GM18907 (cell line): Measurements from ENCODE around the gene EPB41L4A.

ENCODE experiments used
- ATAC-seq: cut with Tn5 transposase; IDR thresholded peaks from one replicate; pipeline ENCODE4 v1.9.1; 2021; ENCODE audit warnings: mild to moderate bottlenecking, moderate library complexity; ENCODE audit not compliant: unreplicated experiment

EPB41L4A gene

DNA sequence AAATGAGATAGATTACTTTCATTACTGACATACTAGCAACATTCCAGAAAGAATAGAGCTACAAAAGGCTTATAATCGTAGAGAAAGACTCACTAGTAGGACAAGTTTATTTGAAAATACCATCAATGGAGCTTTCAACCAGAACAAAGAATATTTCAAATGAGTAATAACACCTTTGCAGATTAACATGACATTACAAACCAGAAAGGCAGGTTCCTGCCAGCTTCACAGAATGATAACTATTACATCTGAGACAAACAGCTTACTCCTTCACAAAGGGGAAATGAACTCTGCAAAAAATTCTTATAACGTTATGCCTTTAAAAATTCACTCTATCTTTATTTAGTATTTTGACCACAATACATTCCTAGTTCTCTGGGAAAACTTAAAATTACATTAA lies 103.1 kb downstream of the EPB41L4A start:
- ATAC-seq, result no peak

- ATAC-seq, result no peak
Observed at GRCh38 chr5:112312295-112313275, 106.5 kb downstream of the EPB41L4A start.

GRCh38 chr5:112310746-112311145 lies 108.3 kb downstream of the EPB41L4A start:
- no peak for ATAC-seq

DNA sequence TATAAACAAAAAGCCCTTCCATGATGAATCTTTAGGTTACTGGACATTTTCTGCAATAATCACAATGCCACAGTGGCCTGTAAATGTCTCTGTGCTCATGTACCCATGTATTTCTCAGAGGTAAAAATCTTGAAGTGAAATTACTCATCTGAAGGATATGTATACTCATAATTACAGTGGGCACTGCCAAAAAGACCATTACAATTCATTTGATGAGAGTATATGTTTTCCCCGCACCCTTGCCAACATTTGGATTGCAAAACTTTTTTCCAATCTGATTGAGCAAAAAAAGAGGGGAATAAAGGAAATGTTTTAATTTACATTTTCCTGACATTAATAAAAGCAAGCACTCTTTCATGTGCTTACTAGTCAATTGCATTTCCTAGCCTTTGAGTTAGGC lies 110.5 kb downstream of the EPB41L4A start:
- no peak for ATAC-seq

DNA sequence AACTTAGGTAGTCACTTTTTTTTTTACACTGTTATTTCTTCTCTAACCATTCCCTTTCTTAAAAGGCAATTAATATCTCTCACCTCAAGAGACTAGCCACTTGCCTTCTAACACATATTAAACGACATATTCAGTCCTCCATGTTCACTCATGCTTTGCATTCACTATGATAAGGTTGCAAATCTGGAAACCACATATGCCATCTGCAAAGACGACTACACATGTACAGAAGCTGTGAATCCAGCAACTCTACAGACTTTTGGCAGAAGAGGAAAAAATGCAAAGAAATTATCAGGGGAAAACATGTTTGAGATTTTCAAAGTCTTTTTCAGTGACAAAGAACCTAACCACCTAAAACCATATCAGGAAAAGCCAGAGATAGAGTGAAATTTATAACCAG lies 112.1 kb downstream of the EPB41L4A start:
- ATAC-seq, result no peak

DNA sequence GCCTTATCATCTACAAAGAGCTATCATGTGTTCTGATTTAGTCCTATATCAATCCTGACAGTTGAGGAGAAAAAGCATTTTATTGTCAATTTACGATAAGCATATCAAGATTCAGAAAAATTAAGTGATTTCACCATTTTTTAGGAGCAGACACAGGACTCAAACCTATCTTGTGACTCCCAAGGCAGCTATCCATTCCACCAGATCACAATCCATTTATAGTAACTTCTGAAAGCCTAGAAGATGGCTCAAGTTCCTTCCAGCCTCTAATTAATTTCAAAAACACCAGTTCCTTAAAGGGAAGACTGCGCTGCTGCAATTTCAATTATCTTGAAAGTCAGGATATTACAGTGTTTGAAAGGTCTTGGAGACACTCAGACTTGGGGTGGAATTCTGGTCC lies 114.3 kb downstream of the EPB41L4A start:
- no peak for ATAC-seq

DNA sequence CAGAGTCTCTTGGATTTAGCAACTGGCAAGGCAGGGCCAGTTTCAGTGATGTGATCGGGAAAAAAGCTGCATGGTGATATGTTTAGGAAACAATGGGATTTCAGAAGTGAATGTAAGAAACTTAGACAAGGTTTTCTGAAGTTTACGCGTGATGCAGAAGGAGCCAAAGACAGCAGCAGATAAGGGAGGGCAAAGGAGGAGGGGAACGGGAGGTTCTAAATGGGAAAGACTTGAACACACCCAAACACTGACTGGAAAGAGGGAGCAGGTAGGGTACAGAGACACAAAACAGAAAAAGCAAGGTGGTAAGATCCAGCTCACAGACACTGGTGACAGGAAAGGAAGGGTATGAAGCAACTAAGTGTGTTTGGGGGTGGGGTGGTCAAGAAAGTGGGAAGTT lies 115.4 kb downstream of the EPB41L4A start:
- ATAC-seq, result no peak

GRCh38 chr5:112294126-112294525 lies 125.0 kb downstream of the EPB41L4A start:
- ATAC-seq, result no peak

GRCh38 chr5:112293587-112293986 lies 125.5 kb downstream of the EPB41L4A start:
- no peak for ATAC-seq

DNA sequence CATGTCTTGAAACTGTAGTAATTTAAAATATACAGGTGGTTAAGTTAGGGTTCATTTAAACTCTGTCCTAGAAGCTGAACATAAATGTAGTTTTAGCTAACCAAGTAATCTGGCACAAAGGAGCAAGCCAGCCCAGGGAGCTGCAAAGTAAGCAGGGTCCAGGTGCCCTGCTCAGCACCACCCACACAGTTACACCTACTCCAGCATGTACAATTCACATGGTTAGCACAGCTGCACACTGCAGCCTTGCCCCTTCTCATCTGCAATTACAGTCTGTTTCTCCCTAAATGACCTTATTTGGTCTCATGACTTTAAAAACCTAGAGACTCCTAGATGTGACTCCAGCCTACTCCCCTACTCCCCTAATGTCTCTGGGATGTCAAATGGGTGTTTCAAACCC lies 128.4 kb downstream of the EPB41L4A start:
- no peak for ATAC-seq

- ATAC-seq, result no peak
Observed at GRCh38 chr5:112289465-112289864, 129.6 kb downstream of the EPB41L4A start.

GRCh38 chr5:112283943-112284929 lies 134.8 kb downstream of the EPB41L4A start:
- ATAC-seq, result no peak

GRCh38 chr5:112283034-112283582 lies 136.0 kb downstream of the EPB41L4A start:
- ATAC-seq, result no peak

GRCh38 chr5:112279082-112279481 lies 140.0 kb downstream of the EPB41L4A start:
- ATAC-seq, result no peak

- no peak for ATAC-seq
Observed at GRCh38 chr5:112276991-112277390, 142.1 kb downstream of the EPB41L4A start.

DNA sequence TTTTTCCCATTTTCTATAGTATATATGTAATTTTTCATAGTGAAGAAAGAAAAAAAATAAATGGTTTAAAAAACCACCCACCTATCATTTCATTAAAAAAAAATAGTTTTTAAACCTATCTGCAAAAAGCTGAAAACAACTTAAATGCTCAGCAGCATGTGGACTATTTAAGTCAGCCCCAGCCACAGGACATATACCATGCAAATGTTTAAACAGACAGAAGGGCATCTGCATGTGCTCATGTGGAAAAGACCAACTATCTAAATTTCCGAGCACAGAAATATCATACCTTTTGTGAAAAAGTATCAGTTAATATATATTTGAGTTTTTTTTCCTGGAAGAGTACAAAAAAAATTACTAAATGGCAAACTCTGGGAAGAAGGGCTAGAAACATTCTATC lies 143.4 kb downstream of the EPB41L4A start:
- ATAC-seq, result no peak

DNA sequence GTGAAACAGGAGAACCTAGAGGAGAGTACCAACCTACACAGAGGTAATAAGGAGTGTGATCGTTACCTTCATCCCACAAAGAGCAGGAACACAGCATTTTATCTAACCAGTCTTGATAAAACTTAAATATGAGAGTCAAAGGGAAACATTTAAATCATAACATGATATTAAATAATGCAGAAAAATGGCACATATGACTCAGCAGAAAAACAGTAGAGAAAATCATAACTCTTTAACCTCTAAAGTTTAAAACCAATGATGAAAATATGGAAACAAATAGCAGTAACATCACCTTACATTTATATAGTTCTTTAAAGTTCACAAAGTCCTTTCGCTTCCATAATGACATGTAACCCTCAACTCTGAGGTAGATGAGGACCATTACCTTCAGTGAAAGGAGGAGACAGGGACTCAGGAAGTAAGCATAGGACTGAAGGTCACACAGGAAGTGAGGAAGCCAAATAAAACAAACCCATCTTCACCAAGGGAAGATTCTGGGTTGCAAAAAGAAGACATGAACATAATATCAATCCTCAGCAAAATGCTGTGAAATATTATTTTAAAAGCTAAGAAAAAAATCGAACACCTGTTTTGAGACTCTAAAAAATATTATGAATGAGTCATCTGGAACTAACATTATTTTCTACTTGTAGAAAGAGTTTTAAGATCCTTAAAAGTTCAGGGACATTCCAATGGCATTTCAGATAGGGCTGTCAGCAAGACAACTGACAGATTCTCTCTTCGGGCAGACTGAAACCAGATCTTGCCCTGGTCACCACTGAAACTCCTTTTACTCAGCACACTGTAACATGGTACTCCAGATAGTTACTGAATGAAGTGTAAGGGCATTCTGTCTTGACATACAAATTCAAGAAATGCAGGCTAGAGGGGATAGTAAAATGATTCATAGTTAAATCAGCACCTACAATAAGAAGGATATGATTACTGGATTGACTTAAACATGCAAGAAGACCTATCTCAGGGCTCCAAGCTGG lies 148.5 kb downstream of the EPB41L4A start:
- ATAC-seq, result peak; percentile 87

DNA sequence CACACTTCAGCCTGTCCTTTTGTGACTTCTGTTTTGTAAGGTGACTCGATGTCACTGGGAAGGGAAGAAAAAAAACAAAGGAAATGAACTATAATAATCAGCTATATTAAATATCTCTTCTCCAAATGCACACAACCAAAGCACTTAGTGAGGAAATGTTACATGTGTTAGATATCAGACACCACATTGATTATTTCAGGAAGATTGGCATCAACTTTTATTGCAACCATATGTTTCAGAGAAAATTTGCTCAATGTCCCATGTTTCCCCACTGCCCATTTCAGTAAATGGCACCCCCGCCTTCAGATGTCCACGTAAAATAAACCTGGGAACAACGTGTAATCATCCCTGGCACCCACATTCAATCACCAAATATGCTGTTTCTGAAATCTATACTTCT lies 151.8 kb downstream of the EPB41L4A start:
- ATAC-seq, result no peak

- ATAC-seq, result no peak
Observed at GRCh38 chr5:112264666-112265065, 154.4 kb downstream of the EPB41L4A start.

GRCh38 chr5:112264151-112264550 lies 154.9 kb downstream of the EPB41L4A start:
- ATAC-seq, result no peak
